Activated CD4-positive, alpha-beta T cell treated with anti-CD3 and anti-CD28 coated beads for 4 hours (primary cell): ENCODE results near the gene TMEM168.
A peak's percentile ranks its signal among the peaks of the same experiment; 100 is the strongest.
"Not testable (repeated sequence)": the region's sequence is repeated elsewhere in the genome, so short reads cannot be mapped to it uniquely, and the experiment has no call there.

Source experiments
- DNase-seq, 2 donors: peaks; one replicate each; pipeline ENCODE4 v3.0.0-alpha.2; 2020

TMEM168 gene

GRCh38 chr7:112789817-112790585, at the start of gene TMEM168:
Gene TMEM168, minus strand, starts transcription at chr7:112790393. Its CDS starts 5,568 bp downstream, at chr7:112784825.
- peak; percentile 86 to 87 for DNase-seq

GRCh38 chr7:112835928-112836327, 45.7 kb upstream of the TMEM168 start:
- DNase-seq = not testable (repeated sequence)

- no peak for DNase-seq
Observed at GRCh38 chr7:112833082-112833481, 42.9 kb upstream of the TMEM168 start.

GRCh38 chr7:112830769-112831168, 40.6 kb upstream of the TMEM168 start:
- DNase-seq = no peak

GRCh38 chr7:112828696-112829095, 38.5 kb upstream of the TMEM168 start:
- DNase-seq = no peak

- no peak for DNase-seq
Observed at GRCh38 chr7:112821345-112821744, 31.2 kb upstream of the TMEM168 start.

GRCh38 chr7:112819536-112819935, 29.3 kb upstream of the TMEM168 start:
- no peak for DNase-seq

- no peak for DNase-seq
Observed at GRCh38 chr7:112806156-112806555, 16.0 kb upstream of the TMEM168 start.

- DNase-seq = no peak
Observed at GRCh38 chr7:112802406-112802805, 12.2 kb upstream of the TMEM168 start.

- no peak for DNase-seq
Observed at GRCh38 chr7:112800486-112800885, 10.3 kb upstream of the TMEM168 start.

GRCh38 chr7:112799448-112800120, 9.4 kb upstream of the TMEM168 start:
- no peak for DNase-seq

GRCh38 chr7:112798274-112799159, 8.3 kb upstream of the TMEM168 start:
- DNase-seq = no peak

- not testable (repeated sequence) for DNase-seq
Observed at GRCh38 chr7:112796552-112796951, 6.4 kb upstream of the TMEM168 start.

- DNase-seq = no peak
Observed at GRCh38 chr7:112792441-112792840, 2.2 kb upstream of the TMEM168 start.

- no peak for DNase-seq
Observed at GRCh38 chr7:112791465-112792168, 1.4 kb upstream of the TMEM168 start.

- no peak for DNase-seq
Observed at GRCh38 chr7:112790586-112791003, 402 bp upstream of the TMEM168 start.

GRCh38 chr7:112789453-112789816, 758 bp downstream of the TMEM168 start:
- DNase-seq = no peak

GRCh38 chr7:112788778-112789343, 1.3 kb downstream of the TMEM168 start:
- DNase-seq = no peak

- no peak for DNase-seq
Observed at GRCh38 chr7:112784603-112785002, 5.6 kb downstream of the TMEM168 start.

- no peak for DNase-seq
Observed at GRCh38 chr7:112782498-112782897, 7.7 kb downstream of the TMEM168 start.

- no peak for DNase-seq
Observed at GRCh38 chr7:112781558-112781957, 8.6 kb downstream of the TMEM168 start.

- DNase-seq = no peak
Observed at GRCh38 chr7:112781110-112781509, 9.1 kb downstream of the TMEM168 start.
